ENCODE data around the gene UTP15. TPM values are rescaled to one million over a fixed set of nuclear protein-coding genes. Genes with fewer than 3 reads are reported as not detected.

UTP15 gene
- total and polyA plus RNA-seq, 10 of the 15 experiments (the other 5 are each of a cell fraction or from before 2014, with no cell fraction given): 22.5 to 39.4 (median 29.6) TPM

DNA sequence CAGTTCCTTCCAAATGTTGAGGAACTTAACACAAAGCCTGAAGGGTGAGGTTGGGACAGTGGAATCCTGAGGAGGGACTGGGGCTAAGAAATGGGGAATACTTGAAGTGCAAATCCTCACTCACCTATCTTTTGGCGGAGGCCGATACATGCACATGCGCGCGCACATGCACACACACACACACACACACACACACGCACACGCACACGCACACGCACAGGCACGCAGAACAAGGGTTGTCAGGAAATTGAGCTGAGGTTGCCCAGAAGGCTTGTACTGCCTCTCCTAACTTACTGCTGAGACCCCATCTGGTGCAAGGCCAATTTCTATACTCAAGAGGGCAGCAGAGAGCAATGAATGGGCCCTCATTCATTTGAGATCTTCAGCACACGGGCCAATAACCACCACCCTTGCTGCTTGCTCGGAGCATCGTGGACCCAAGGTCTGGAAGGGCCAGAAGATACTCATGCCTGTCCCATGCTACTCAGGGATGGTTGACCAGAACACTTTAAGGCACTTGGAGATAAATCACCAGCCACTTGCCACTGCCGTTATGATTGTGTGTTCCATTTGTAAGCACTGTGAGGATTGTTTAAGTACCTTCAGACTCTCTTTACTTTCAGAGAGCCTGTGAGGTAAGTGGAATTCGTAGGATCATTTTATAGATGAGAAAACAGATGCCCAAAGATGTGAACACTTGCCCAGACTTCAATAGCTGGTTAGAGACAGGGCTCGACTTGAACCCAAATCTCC is 45.8 kb upstream of the UTP15 start (continued):
- TF ChIP-seq, protein P1, sequence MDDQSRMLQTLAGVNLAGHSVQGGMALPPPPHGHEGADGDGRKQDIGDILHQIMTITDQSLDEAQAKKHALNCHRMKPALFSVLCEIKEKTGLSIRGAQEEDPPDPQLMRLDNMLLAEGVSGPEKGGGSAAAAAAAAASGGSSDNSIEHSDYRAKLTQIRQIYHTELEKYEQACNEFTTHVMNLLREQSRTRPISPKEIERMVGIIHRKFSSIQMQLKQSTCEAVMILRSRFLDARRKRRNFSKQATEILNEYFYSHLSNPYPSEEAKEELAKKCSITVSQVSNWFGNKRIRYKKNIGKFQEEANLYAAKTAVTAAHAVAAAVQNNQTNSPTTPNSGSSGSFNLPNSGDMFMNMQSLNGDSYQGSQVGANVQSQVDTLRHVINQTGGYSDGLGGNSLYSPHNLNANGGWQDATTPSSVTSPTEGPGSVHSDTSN (IDR thresholded peaks at IDR 0.05; ENCODE audit: insufficient replicate concordance, low read depth, low read length): no peak
- TF ChIP-seq POLR2AphosphoS2 (IDR thresholded peaks at IDR 0.05; ENCODE audit: low read depth, low read length) (no peak), MYC (IDR thresholded peaks at IDR 0.05; ENCODE audit: insufficient read depth, insufficient read length, insufficient replicate concordance, low read length, severe bottlenecking) (no peak), ZSCAN29 (IDR thresholded peaks at IDR 0.05) (no peak), RCOR1 (conservative IDR thresholded peaks at IDR 0.05; ENCODE audit: low read depth, low read length) (no peak), IRF4 (IDR thresholded peaks at IDR 0.05; ENCODE audit: low read depth, low read length) (0 out of 2 replicates have a peak, but pooled peaks have one; percentile 32), SREBF1 (IDR thresholded peaks at IDR 0.05; ENCODE audit: low read length) (no peak), POLR2A (IDR thresholded peaks at IDR 0.05; ENCODE audit: low read depth, low read length) (no peak), EZH2 (IDR thresholded peaks at IDR 0.05; ENCODE audit: borderline replicate concordance, control insufficient read depth, low read depth, low read length) (no peak)
- TF ChIP-seq, protein P2, sequence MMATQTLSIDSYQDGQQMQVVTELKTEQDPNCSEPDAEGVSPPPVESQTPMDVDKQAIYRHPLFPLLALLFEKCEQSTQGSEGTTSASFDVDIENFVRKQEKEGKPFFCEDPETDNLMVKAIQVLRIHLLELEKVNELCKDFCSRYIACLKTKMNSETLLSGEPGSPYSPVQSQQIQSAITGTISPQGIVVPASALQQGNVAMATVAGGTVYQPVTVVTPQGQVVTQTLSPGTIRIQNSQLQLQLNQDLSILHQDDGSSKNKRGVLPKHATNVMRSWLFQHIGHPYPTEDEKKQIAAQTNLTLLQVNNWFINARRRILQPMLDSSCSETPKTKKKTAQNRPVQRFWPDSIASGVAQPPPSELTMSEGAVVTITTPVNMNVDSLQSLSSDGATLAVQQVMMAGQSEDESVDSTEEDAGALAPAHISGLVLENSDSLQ (IDR thresholded peaks at IDR 0.05): no peak
- TF ChIP-seq, protein P3, sequence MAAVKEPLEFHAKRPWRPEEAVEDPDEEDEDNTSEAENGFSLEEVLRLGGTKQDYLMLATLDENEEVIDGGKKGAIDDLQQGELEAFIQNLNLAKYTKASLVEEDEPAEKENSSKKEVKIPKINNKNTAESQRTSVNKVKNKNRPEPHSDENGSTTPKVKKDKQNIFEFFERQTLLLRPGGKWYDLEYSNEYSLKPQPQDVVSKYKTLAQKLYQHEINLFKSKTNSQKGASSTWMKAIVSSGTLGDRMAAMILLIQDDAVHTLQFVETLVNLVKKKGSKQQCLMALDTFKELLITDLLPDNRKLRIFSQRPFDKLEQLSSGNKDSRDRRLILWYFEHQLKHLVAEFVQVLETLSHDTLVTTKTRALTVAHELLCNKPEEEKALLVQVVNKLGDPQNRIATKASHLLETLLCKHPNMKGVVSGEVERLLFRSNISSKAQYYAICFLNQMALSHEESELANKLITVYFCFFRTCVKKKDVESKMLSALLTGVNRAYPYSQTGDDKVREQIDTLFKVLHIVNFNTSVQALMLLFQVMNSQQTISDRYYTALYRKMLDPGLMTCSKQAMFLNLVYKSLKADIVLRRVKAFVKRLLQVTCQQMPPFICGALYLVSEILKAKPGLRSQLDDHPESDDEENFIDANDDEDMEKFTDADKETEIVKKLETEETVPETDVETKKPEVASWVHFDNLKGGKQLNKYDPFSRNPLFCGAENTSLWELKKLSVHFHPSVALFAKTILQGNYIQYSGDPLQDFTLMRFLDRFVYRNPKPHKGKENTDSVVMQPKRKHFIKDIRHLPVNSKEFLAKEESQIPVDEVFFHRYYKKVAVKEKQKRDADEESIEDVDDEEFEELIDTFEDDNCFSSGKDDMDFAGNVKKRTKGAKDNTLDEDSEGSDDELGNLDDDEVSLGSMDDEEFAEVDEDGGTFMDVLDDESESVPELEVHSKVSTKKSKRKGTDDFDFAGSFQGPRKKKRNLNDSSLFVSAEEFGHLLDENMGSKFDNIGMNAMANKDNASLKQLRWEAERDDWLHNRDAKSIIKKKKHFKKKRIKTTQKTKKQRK (IDR thresholded peaks at IDR 0.05; ENCODE audit: low read depth, low read length): no peak
- TF ChIP-seq, protein P4, sequence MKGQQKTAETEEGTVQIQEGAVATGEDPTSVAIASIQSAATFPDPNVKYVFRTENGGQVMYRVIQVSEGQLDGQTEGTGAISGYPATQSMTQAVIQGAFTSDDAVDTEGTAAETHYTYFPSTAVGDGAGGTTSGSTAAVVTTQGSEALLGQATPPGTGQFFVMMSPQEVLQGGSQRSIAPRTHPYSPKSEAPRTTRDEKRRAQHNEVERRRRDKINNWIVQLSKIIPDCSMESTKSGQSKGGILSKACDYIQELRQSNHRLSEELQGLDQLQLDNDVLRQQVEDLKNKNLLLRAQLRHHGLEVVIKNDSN (IDR thresholded peaks at IDR 0.05; ENCODE audit: borderline replicate concordance, extremely low read length, insufficient read depth, low read depth, low read length): no peak

Measured in GM12878 (cell line).